NCI-H2227 (cell line): ENCODE results near the gene CALD1.

Source experiments
- DNase-seq: peaks from one replicate; lab custom pipeline; 2025; ENCODE audit not compliant: unreplicated experiment; lab: John Stamatoyannopoulos, UW

Gene CALD1

GRCh38 chr7:134891696-134892678, 112.6 kb downstream of the CALD1 start:
- DNase-seq: peak; percentile 55

DNA sequence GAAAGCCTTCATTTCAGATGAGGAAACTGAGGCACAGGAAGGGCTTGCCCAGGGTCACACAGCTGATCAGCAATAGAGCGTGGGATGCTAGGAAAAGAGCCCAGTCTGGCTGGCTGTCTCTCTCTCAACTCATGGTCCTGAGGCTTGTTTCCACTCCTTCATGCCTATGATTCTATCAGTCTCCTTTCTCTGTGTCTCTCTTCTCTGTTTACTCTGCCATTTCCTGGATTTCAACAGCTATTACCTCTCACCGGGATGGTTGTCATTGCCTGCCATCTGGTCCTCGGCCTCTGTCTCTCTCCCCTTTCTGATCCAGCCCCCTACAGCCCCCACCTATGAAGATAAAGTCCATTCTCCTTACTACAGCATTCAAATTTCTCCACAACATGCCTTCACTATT, 113.5 kb downstream of the CALD1 start:
- DNase-seq: no peak

DNA sequence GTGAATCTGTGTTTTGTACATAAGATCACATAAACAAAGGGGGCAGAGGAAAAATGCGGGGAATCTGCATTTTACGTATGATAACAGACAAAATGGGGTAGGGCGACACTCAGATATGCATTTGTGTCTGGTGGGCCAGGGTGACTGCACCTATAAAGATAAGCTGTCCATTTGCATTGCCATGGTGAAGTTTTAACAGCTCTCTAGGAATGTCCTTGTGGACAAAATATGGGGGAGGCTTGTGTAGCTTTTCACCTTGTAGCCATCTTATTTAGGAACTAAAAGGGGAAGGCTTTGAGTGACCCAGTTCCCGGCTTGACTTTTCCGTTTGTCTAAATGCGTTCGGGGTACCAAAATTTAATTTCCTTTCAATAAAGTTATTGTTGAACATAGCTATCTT, 114.5 kb downstream of the CALD1 start:
- no peak for DNase-seq

DNA sequence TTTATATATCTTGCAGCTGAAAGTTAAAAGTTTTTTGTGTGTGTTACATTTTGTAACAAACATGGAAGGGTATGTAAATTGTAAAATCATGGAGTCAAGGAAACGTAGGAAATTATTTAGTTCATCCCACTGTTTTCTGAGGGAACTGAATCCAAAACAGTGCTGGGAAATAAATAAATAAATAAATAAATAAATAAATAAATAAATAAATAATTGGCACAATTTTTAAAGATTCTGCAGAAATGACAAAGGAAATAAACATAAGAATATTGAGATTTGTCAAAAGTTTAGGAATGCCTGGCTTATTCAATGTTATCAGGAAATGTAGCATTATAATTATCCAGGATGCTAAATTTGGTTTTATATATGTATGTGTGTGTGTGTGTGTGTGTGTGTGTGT, 115.5 kb downstream of the CALD1 start:
- no peak for DNase-seq

GRCh38 chr7:134896073-134896472, 116.6 kb downstream of the CALD1 start:
- DNase-seq: no peak

GRCh38 chr7:134897936-134898335, 118.5 kb downstream of the CALD1 start:
- no peak for DNase-seq

- no peak for DNase-seq
Measured at GRCh38 chr7:134899729-134900128, 120.3 kb downstream of the CALD1 start.

DNA sequence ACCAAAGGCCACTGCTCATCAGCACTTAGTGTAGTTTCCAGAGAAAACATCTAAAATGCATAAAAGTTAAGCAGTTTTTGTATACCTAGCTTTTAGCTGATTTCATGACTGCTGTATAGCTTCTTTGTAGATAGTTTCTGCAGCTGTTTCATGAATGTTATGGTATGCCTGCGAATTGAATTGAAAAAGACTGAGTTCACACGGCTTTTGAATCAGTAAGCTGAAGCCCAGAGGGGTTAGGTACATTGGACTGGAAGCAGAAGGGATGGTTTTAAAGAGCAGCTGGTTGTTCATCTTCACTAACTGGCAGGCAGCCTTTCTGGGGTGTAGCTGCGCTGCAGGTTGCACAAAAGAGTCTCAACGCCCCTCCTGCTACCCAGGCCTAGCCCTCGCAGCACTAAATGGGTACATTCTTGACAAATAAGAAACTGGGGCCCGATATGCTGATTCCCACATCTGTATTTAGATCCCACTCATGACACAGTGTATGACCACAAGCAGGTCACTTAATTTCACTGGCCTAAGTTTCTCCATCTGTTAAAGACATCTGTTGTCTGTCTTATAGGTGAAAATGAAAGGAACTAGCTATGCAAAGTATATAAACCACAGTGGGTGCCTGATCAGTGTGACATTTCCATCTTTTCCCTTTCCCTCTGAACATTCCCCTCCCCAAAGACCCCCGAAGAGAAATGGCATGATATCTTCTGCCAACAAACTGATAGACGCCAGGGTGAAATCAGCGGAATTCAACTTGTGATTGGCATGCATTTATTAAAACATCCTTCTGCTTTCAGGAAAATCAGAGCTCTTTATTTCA, 120.9 kb downstream of the CALD1 start:
- DNase-seq: no peak

- DNase-seq: no peak
Measured at GRCh38 chr7:134901389-134902020, 122.1 kb downstream of the CALD1 start.

DNA sequence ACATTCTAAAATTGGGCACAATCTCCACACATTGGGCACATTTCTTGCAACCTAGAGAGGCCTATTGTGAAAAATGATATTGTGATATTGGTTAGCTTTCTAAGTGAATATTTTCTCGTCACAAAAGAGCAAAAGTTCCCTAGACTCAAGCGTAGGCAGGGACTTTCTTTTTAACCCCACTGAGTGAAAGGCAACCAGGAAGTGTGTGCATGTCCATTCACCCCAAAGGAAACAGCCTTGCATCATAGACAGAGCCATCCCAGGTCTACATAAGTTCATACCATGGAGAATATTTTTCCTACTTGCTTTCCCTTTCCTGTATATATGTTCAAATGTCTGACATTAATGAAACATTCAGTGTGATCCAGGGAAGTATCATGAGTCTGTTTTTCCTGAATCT, 122.6 kb downstream of the CALD1 start:
- no peak for DNase-seq

- DNase-seq: no peak
Measured at GRCh38 chr7:134903073-134903790, 123.8 kb downstream of the CALD1 start.

GRCh38 chr7:134905375-134905774, 125.9 kb downstream of the CALD1 start:
- DNase-seq: no peak

- DNase-seq: no peak
Measured at GRCh38 chr7:134907000-134907399, 127.6 kb downstream of the CALD1 start.

DNA sequence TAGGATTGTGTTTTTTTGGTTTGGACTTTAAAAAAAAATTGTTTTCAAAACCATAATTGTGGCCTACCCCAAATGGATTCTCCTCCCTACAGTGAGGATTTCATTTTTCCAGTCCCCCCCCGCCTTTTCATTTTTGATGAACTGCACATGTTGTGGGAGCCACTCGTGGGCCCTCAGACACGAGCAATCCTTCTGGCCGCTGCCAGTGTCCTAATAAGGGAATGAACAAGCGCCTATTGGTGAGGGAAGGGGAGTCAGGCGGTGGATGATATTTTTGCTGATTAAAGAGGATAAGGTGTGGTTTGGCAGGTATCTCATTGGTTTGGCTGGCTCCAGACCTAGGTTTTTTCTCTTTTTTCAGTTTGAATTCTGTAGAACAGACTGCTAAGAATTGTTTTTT, 128.2 kb downstream of the CALD1 start:
- no peak for DNase-seq

DNA sequence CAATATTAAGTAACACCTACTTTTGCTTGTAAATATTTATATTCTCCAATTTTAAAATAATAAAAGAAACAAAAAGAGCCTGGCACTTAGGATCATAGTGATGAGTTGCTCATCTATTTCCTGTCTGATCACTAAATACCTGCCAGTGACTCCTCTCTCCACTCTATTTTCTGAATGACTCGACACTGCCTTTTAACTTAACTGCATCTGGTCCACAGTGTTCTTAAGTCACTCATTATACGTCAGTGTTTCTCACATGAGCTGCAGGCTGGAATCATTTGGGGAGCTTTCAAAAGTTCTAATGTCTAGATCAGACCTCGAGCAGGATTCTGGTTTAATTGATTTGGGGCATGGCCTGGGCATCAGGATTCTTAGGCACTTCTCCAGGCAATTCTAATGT, 128.9 kb downstream of the CALD1 start:
- DNase-seq: no peak

DNA sequence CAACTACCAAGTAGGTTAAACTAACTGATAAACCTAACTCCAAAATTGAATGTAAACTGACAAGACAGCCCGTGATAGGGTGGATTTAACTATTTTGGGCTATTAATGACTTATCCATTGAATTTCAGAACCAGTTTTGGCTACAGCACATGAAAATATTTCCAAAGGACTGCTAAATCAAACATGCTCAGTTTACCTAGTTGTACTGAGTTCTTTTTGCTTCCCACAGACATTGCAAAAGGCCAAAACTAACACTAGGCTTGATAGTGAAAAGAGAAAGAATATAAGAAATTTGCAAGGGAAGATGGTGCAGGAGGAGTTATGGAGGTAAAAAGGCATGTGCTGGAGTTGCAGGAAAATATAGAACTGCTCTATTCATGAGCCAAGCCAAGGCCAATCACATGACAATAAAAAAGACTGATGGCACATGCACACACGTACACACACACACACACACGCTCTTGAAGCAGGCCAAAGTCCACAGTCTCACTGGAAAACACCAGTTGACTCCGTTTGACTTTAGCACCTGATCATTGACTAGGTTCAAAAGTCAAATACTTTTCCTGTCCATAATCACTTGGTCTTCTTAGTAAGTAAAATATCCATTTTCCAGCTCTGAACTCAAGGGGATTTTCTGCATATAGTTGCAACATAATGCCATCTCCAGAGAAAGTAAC, 130.9 kb downstream of the CALD1 start:
- DNase-seq: no peak

GRCh38 chr7:134910968-134911367, 131.5 kb downstream of the CALD1 start:
- DNase-seq: no peak

- DNase-seq: no peak
Measured at GRCh38 chr7:134916171-134916883, 136.9 kb downstream of the CALD1 start.

GRCh38 chr7:134919240-134919641, 139.8 kb downstream of the CALD1 start:
- DNase-seq: no peak
